HEK293 (cell line): Measurements from ENCODE around the gene DCP1B.

Experiments
- CTCF ChIA-PET: fragments of 350-600 bp; formaldehyde crosslinking; extraction: SDS; loops from one replicate; lab custom pipeline; 2021; ENCODE audit warnings: antibody characterized with exemption; lab: Yijun Ruan, JAX
- POLR2A ChIA-PET: fragments of 300-600 bp; formaldehyde crosslinking; extraction: SDS; loops from one replicate; lab custom pipeline; 2020; ENCODE audit warnings: antibody characterized with exemption, inconsistent platforms; lab: Yijun Ruan, JAX
- H3K27ac ChIP-seq: fragments of 200-500 bp; sonication (Bioruptor generic); 2 replicates; pipeline ENCODE4 v1.5.1; 2014; ENCODE audit warnings: low read depth, low read length, control low read depth, inconsistent platforms; ENCODE audit errors: extremely low read depth
- H3K36me3 ChIP-seq, 2 experiments: fragments of 200-500 bp in 1 of 2; sonication (Bioruptor generic) in 1 of 2; 1 replicate in 1 of 2; 2 replicates in 1 of 2; pipeline ENCODE4 v1.5.1; 2014 to 2017; ENCODE audit warnings: inconsistent platforms in 2 of 2, low read length in 2 of 2; ENCODE audit not compliant: control insufficient read depth in 2 of 2, insufficient read depth in 1 of 2
- H3K4me1 ChIP-seq: fragments of 200-500 bp; sonication (Bioruptor generic); 2 replicates; pipeline ENCODE4 v1.5.1; 2014; ENCODE audit warnings: mild to moderate bottlenecking, low read length, inconsistent platforms; ENCODE audit not compliant: control insufficient read depth, insufficient read depth
- H3K4me3 ChIP-seq: 2 replicates; pipeline ENCODE4 v1.5.1; 2011; ENCODE audit warnings: low read depth, mild to moderate bottlenecking, control low read depth, low read length, moderate library complexity
- H3K9me3 ChIP-seq: fragments of 200-500 bp; sonication (Bioruptor generic); 2 replicates; pipeline ENCODE4 v1.5.1; 2014; ENCODE audit warnings: low read depth, low read length, inconsistent platforms; ENCODE audit not compliant: control insufficient read depth, insufficient read depth
- CTCF ChIP-seq: fragments of 450-650 bp; formaldehyde crosslinking; IDR thresholded peaks from 2 replicates; pipeline ENCODE4 v1.5.1; 2016; ENCODE audit warnings: missing biosample characterization, missing genetic modification characterization
- EGR2 ChIP-seq: fragments of 450-650 bp; formaldehyde crosslinking; IDR thresholded peaks from 2 replicates; pipeline ENCODE4 v1.5.1; 2016; ENCODE audit warnings: low read depth, missing biosample characterization, missing genetic modification characterization
- GLIS1 ChIP-seq: fragments of 450-650 bp; formaldehyde crosslinking; IDR thresholded peaks from 2 replicates; pipeline ENCODE4 v1.5.1; 2016; ENCODE audit warnings: missing biosample characterization, missing genetic modification characterization
- OSR2 ChIP-seq: fragments of 450-650 bp; formaldehyde crosslinking; IDR thresholded peaks from 2 replicates; pipeline ENCODE4 v1.5.1; 2016; ENCODE audit warnings: missing biosample characterization, missing genetic modification characterization
- SCRT2 ChIP-seq: fragments of 450-650 bp; formaldehyde crosslinking; IDR thresholded peaks from 2 replicates; pipeline ENCODE4 v1.5.1; 2016; ENCODE audit warnings: missing biosample characterization, missing genetic modification characterization
- SP7 ChIP-seq: fragments of 450-650 bp; formaldehyde crosslinking; IDR thresholded peaks from 2 replicates; pipeline ENCODE4 v1.5.1; 2016; ENCODE audit warnings: missing biosample characterization, missing genetic modification characterization
- ZBTB48 ChIP-seq: fragments of 450-650 bp; formaldehyde crosslinking; IDR thresholded peaks from 2 replicates; pipeline ENCODE4 v1.5.1; 2016; ENCODE audit warnings: missing biosample characterization, missing genetic modification characterization
- ZFHX2 ChIP-seq: fragments of 450-650 bp; formaldehyde crosslinking; conservative IDR thresholded peaks from 2 replicates; pipeline ENCODE4 v1.5.1; 2016; ENCODE audit warnings: missing biosample characterization, missing genetic modification characterization
- ZIC2 ChIP-seq: fragments of 450-650 bp; formaldehyde crosslinking; IDR thresholded peaks from 2 replicates; pipeline ENCODE4 v1.5.1; 2016; ENCODE audit warnings: missing biosample characterization, missing genetic modification characterization
- ZNF184 ChIP-seq: fragments of 450-650 bp; IDR thresholded peaks from 2 replicates; pipeline ENCODE4 v1.5.1; 2018; ENCODE audit warnings: missing biosample characterization, mild to moderate bottlenecking, missing genetic modification characterization
- ZNF221 ChIP-seq: fragments of 450-650 bp; formaldehyde crosslinking; IDR thresholded peaks from 2 replicates; pipeline ENCODE4 v1.5.1; 2017; ENCODE audit warnings: missing biosample characterization, missing genetic modification characterization, borderline replicate concordance
- ZNF311 ChIP-seq: fragments of 450-650 bp; formaldehyde crosslinking; IDR thresholded peaks from 2 replicates; pipeline ENCODE4 v1.5.1; 2017; ENCODE audit warnings: missing biosample characterization, missing genetic modification characterization, borderline replicate concordance
- ZNF335 ChIP-seq: fragments of 450-650 bp; formaldehyde crosslinking; conservative IDR thresholded peaks from 2 replicates; pipeline ENCODE4 v1.5.1; 2016; ENCODE audit warnings: missing biosample characterization, missing genetic modification characterization
- ZNF341 ChIP-seq: fragments of 450-650 bp; formaldehyde crosslinking; IDR thresholded peaks from 2 replicates; pipeline ENCODE4; 2016; ENCODE audit warnings: low read depth, missing biosample characterization, missing genetic modification characterization
- ZNF394 ChIP-seq: fragments of 450-650 bp; formaldehyde crosslinking; IDR thresholded peaks from 2 replicates; pipeline ENCODE4 v1.5.1; 2016; ENCODE audit warnings: missing biosample characterization, missing genetic modification characterization, mild to moderate bottlenecking, moderate library complexity, borderline replicate concordance
- ZNF398 ChIP-seq: fragments of 450-650 bp; formaldehyde crosslinking; IDR thresholded peaks from 2 replicates; pipeline ENCODE4 v1.5.1; 2017; ENCODE audit warnings: missing biosample characterization, missing genetic modification characterization
- ZNF473 ChIP-seq: fragments of 450-650 bp; formaldehyde crosslinking; IDR thresholded peaks from 2 replicates; pipeline ENCODE4 v1.5.1; 2017; ENCODE audit warnings: missing biosample characterization, missing genetic modification characterization
- ZNF510 ChIP-seq: fragments of 450-650 bp; formaldehyde crosslinking; IDR thresholded peaks from 2 replicates; pipeline ENCODE4 v1.5.1; 2018; ENCODE audit warnings: mild to moderate bottlenecking, missing genetic modification characterization, missing biosample characterization; ENCODE audit not compliant: insufficient replicate concordance
- ZNF521 ChIP-seq: fragments of 450-650 bp; formaldehyde crosslinking; IDR thresholded peaks from 2 replicates; pipeline ENCODE4 v1.5.1; 2017; ENCODE audit warnings: missing biosample characterization, mild to moderate bottlenecking, missing genetic modification characterization
- ZNF560 ChIP-seq: fragments of 450-650 bp; formaldehyde crosslinking; IDR thresholded peaks from 2 replicates; pipeline ENCODE4 v1.5.1; 2017; ENCODE audit warnings: missing biosample characterization, missing genetic modification characterization, borderline replicate concordance
- ZNF600 ChIP-seq: fragments of 450-650 bp; formaldehyde crosslinking; IDR thresholded peaks from 2 replicates; pipeline ENCODE4 v1.5.1; 2016; ENCODE audit warnings: missing biosample characterization, missing genetic modification characterization
- ZNF768 ChIP-seq: fragments of 450-650 bp; formaldehyde crosslinking; IDR thresholded peaks from 2 replicates; pipeline ENCODE4 v1.5.1; 2018; ENCODE audit warnings: missing biosample characterization, mild to moderate bottlenecking, missing genetic modification characterization
- ZNF830 ChIP-seq: fragments of 450-650 bp; IDR thresholded peaks from 2 replicates; pipeline ENCODE4 v1.5.0; 2018; ENCODE audit warnings: missing biosample characterization, missing genetic modification characterization, low read depth, mild to moderate bottlenecking, moderate library complexity
- ZNF837 ChIP-seq: fragments of 450-650 bp; formaldehyde crosslinking; IDR thresholded peaks from 2 replicates; pipeline ENCODE4 v1.5.1; 2016; ENCODE audit warnings: missing biosample characterization, missing genetic modification characterization
- TF ChIP-seq, protein P1 (sequence below): fragments of 450-650 bp; formaldehyde crosslinking; IDR thresholded peaks from 2 replicates; pipeline ENCODE4 v1.5.1; 2017; ENCODE audit warnings: missing biosample characterization, missing genetic modification characterization

DCP1B gene

GRCh38 chr12:1934068-1934467 lies 70.2 kb downstream of the DCP1B start:
- TF ChIP-seq ZBTB48 (tag by site-specific recombination) (peak; percentile 23; the same call in 1 of the 2 replicates), GLIS1 (no peak), ZNF600 (tag by site-specific recombination) (0 out of 2 replicates have a peak, but pooled peaks have one; percentile 8)
- TF ChIP-seq, all 188 proteins: peak for 2
- CTCF ChIA-PET: interaction anchor here (0.7 kb wide), 1 partner anchor 28 kb away, joined by 3 read pairs; no protein-coding TSS in a partner anchor
- Histone ChIP-seq H3K27ac (no peak overlapping the region), H3K36me3 (peaks cover 0 to 19% of the 10 kb centered on the region in 2 experiments; a peak in 1 of 3 replicates), H3K4me3 (no peak overlapping the region), H3K4me1 (no peaks in the 10 kb centered on the region), H3K9me3 (no peaks in the 10 kb centered on the region)
- POLR2A ChIA-PET: no interaction called here

DNA sequence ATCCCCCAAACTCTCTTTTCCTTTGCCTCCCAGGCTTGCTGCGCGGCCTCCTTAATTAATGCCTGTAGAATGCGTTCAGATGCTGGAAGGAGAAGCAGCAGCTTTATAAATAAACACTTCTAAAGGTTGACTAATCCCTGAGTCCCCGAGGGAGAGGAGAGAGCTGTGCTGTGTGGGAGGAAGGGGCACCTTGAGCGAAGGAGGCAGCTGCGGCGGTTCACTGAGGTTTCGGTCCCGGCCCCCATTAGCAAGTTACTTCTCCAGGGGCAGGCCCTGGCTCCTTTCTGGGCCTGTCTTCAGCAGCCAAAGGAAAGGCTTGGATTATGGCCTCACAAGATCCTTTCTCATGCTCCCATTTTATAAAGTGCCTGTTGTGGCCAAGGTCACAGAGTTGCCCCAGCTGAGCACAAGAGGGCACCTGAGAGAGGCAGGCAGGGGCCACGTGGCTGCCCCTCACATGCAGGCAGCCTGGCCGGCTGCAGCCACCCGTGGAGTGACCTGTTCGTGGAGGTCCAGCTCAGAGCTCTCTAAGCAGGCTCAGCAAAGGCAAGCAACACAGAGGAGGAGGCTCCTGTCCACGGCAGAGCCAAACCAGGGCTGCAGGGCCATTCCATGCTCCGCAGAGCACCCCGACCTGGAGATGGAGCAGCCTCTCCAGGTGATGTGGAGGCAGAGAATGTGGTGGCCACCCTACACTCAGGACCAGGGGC lies 70.8 kb downstream of the DCP1B start:
- CTCF ChIA-PET: interaction anchor here (0.5 kb wide), 1 partner anchor 16 kb away, joined by 3 read pairs; no protein-coding TSS in a partner anchor

GRCh38 chr12:1932264-1932777 lies 71.9 kb downstream of the DCP1B start:
- H3K4me3 ChIP-seq: no peak overlapping the region
- peaks cover 0 to 3% of the 10 kb centered on the region in 2 experiments; a peak in 1 of 3 replicates for H3K36me3 ChIP-seq
- H3K9me3 ChIP-seq: no peaks in the 10 kb centered on the region
- ChIA-PET POLR2A (no interaction called here), CTCF (interaction anchor here (0.7 kb wide), 1 partner anchor 17 kb away, joined by 4 read pairs; no protein-coding TSS in a partner anchor)
- no peak overlapping the region for H3K27ac ChIP-seq
- H3K4me1 ChIP-seq: no peaks in the 10 kb centered on the region
- TF ChIP-seq ZNF311 (tag by site-specific recombination) (no peak), ZNF600 (tag by site-specific recombination) (peak; percentile 90), ZNF510 (no peak), ZIC2 (tag by site-specific recombination) (peak; percentile 53), ZNF473 (no peak), ZNF398 (tag by site-specific recombination) (no peak), ZNF184 (tag by site-specific recombination) (no peak), ZNF521 (tag by site-specific recombination) (no peak), ZNF830 (tag by site-specific recombination) (no peak), ZNF560 (no peak)

More for the DNA sequence above, 70.8 kb downstream of the DCP1B start:
- Histone ChIP-seq H3K36me3 (peaks cover 0 to 14% of the 10 kb centered on the region in 2 experiments; a peak in 1 of 3 replicates), H3K9me3 (no peaks in the 10 kb centered on the region), H3K27ac (no peak overlapping the region; the same call in 1 of the 2 replicates), H3K4me1 (no peaks in the 10 kb centered on the region), H3K4me3 (no peak overlapping the region)
- POLR2A ChIA-PET: no interaction called here
- peak; percentile 37; the same call in 1 of the 2 replicates for TF ChIP-seq EGR2
- peak; percentile 58 for TF ChIP-seq SCRT2 (tag by site-specific recombination)
- TF ChIP-seq ZNF221 (tag by site-specific recombination): no peak
- TF ChIP-seq ZNF837 (tag by site-specific recombination): no peak
- TF ChIP-seq SP7 (tag by site-specific recombination): peak; percentile 78
- peak; percentile 39; the same call in 1 of the 2 replicates for TF ChIP-seq ZFHX2 (tag by site-specific recombination)
- TF ChIP-seq ZNF335: peak; percentile 37
- no peak for TF ChIP-seq ZNF768 (tag by site-specific recombination)
- TF ChIP-seq ZNF600 (tag by site-specific recombination): 0 out of 2 replicates have a peak, but pooled peaks have one; percentile 32
- peak; percentile 75; the same call in 1 of the 2 replicates for TF ChIP-seq ZNF394 (tag by site-specific recombination)
- TF ChIP-seq OSR2 (tag by site-specific recombination): peak; percentile 71
- TF ChIP-seq ZNF341: peak; percentile 59
- 0 out of 2 replicates have a peak, but pooled peaks have one; percentile 8 for TF ChIP-seq CTCF (tag by site-specific recombination)
- TF ChIP-seq, protein P1, sequence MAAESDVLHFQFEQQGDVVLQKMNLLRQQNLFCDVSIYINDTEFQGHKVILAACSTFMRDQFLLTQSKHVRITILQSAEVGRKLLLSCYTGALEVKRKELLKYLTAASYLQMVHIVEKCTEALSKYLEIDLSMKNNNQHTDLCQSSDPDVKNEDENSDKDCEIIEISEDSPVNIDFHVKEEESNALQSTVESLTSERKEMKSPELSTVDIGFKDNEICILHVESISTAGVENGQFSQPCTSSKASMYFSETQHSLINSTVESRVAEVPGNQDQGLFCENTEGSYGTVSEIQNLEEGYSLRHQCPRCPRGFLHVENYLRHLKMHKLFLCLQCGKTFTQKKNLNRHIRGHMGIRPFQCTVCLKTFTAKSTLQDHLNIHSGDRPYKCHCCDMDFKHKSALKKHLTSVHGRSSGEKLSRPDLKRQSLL (tag by site-specific recombination): no peak
